GM18508 (cell line): ENCODE results near the gene LIME1.
"Not testable (repeated sequence)": the region's sequence is repeated elsewhere in the genome, so short reads cannot be mapped to it uniquely, and the experiment has no call there.

ENCODE experiments used
- ATAC-seq: cut with Tn5 transposase; IDR thresholded peaks from one replicate; pipeline ENCODE4 v1.9.1; 2021; ENCODE audit warnings: moderate number of reproducible peaks; ENCODE audit not compliant: insufficient read depth, unreplicated experiment

Gene LIME1

GRCh38 chr20:63767886-63768285, 31.4 kb downstream of the LIME1 start:
- no peak for ATAC-seq

- ATAC-seq, result no peak
These were observed 32.4 kb downstream of the LIME1 start for GRCh38 chr20:63768591-63769515.

GRCh38 chr20:63769891-63770474, 33.5 kb downstream of the LIME1 start:
- ATAC-seq, result no peak

- no peak for ATAC-seq
These were observed 34.7 kb downstream of the LIME1 start for GRCh38 chr20:63771046-63771707.

GRCh38 chr20:63772781-63773518, 36.5 kb downstream of the LIME1 start:
- ATAC-seq, result no peak

- no peak for ATAC-seq
These were observed 37.2 kb downstream of the LIME1 start for GRCh38 chr20:63773571-63774241.

GRCh38 chr20:63774306-63774705, 37.8 kb downstream of the LIME1 start:
- ATAC-seq, result no peak

- no peak for ATAC-seq
These were observed 38.9 kb downstream of the LIME1 start for GRCh38 chr20:63775096-63775978.

- not testable (repeated sequence) for ATAC-seq
These were observed 40.4 kb downstream of the LIME1 start for GRCh38 chr20:63776875-63777274.

- no peak for ATAC-seq
These were observed 41.1 kb downstream of the LIME1 start for GRCh38 chr20:63777614-63778013.

GRCh38 chr20:63778034-63778752, 41.7 kb downstream of the LIME1 start:
- ATAC-seq, result no peak

- no peak for ATAC-seq
These were observed 42.4 kb downstream of the LIME1 start for GRCh38 chr20:63778857-63779256.

- no peak for ATAC-seq
These were observed 44.7 kb downstream of the LIME1 start for GRCh38 chr20:63781181-63781580.

GRCh38 chr20:63782051-63782471, 45.6 kb downstream of the LIME1 start:
- no peak for ATAC-seq

GRCh38 chr20:63782521-63782971, 46.1 kb downstream of the LIME1 start:
- ATAC-seq, result no peak

- no peak for ATAC-seq
These were observed 47.5 kb downstream of the LIME1 start for GRCh38 chr20:63783970-63784369.

- no peak for ATAC-seq
These were observed 49.2 kb downstream of the LIME1 start for GRCh38 chr20:63785691-63786131.

GRCh38 chr20:63787302-63787701, 50.8 kb downstream of the LIME1 start:
- ATAC-seq, result no peak
